Measurements from ENCODE around the gene STAG2.
"Not testable (repeated sequence)": the region's sequence is repeated elsewhere in the genome, so short reads cannot be mapped to it uniquely, and the experiment has no call there.

STAG2 gene

GRCh38 chrX:124113621-124114600, 152.4 kb downstream of the STAG2 start:
- DNase-seq (ENCODE audit: insufficient read length, low spot score) (no peak), FAIRE-seq (no peak)
- TF ChIP-seq CTCF (IDR thresholded peaks at IDR 0.05; ENCODE audit: insufficient read depth, missing control alignments) = no peak

- FAIRE-seq (no peak), DNase-seq (ENCODE audit: insufficient read length, low spot score) (no peak)
- TF ChIP-seq CTCF (IDR thresholded peaks at IDR 0.05; ENCODE audit: insufficient read depth, missing control alignments) = no peak
These were observed 155.8 kb downstream of the STAG2 start for GRCh38 chrX:124117325-124117724.

GRCh38 chrX:124125471-124125870, 164.0 kb downstream of the STAG2 start:
- no peak for TF ChIP-seq CTCF (IDR thresholded peaks at IDR 0.05; ENCODE audit: insufficient read depth, missing control alignments)
- DNase-seq (ENCODE audit: insufficient read length, low spot score) (no peak), FAIRE-seq (no peak)

- no peak for TF ChIP-seq CTCF (IDR thresholded peaks at IDR 0.05; ENCODE audit: insufficient read depth, missing control alignments)
- FAIRE-seq (no peak), DNase-seq (ENCODE audit: insufficient read length, low spot score) (no peak)
These were observed 166.0 kb downstream of the STAG2 start for GRCh38 chrX:124127496-124127895.

- not testable (repeated sequence) for DNase-seq (ENCODE audit: insufficient read length, low spot score); FAIRE-seq
These were observed 170.9 kb downstream of the STAG2 start for GRCh38 chrX:124132437-124132836.

GRCh38 chrX:124145749-124146148, 184.2 kb downstream of the STAG2 start:
- TF ChIP-seq CTCF (IDR thresholded peaks at IDR 0.05; ENCODE audit: insufficient read depth, missing control alignments) = no peak
- FAIRE-seq = no peak
- DNase-seq (ENCODE audit: insufficient read length, low spot score) = no peak

- no peak for FAIRE-seq
- no peak for TF ChIP-seq CTCF (IDR thresholded peaks at IDR 0.05; ENCODE audit: insufficient read depth, missing control alignments)
These were observed 189.7 kb downstream of the STAG2 start for GRCh38 chrX:124151195-124151594.

More at GRCh38 chrX:124151195-124151594, 189.7 kb downstream of the STAG2 start:
- DNase-seq (ENCODE audit: insufficient read length, low spot score) = no peak
